HUES48 (cell line): ENCODE measurements around the gene GLG1.

Experiments
- H3K27ac ChIP-seq: one replicate; pipeline ENCODE4 v1.7.0; 2013; ENCODE audit warnings: low read depth, low read length, inconsistent platforms
- H3K27me3 ChIP-seq: 2 replicates; pipeline ENCODE4 v1.6.1; 2013; ENCODE audit warnings: mild to moderate bottlenecking, low read length; ENCODE audit not compliant: control insufficient read depth, insufficient read depth
- H3K36me3 ChIP-seq: 2 replicates; pipeline ENCODE4 v1.6.1; 2013; ENCODE audit warnings: low read length; ENCODE audit not compliant: control insufficient read depth, insufficient read depth
- H3K4me1 ChIP-seq: 2 replicates; pipeline ENCODE4 v1.6.1; 2013; ENCODE audit warnings: mild to moderate bottlenecking, low read length; ENCODE audit not compliant: control insufficient read depth, insufficient read depth
- H3K4me3 ChIP-seq: 2 replicates; pipeline ENCODE4 v1.5.1; 2013; ENCODE audit warnings: mild to moderate bottlenecking, low read depth, low read length
- H3K9ac ChIP-seq: 2 replicates; pipeline ENCODE4 v1.6.1; 2013; ENCODE audit warnings: mild to moderate bottlenecking, low read depth, low read length, moderate library complexity
- H3K9me3 ChIP-seq: 2 replicates; pipeline ENCODE4 v1.6.1; 2013; ENCODE audit warnings: low read length; ENCODE audit not compliant: control insufficient read depth, insufficient read depth

Gene GLG1

GRCh38 chr16:74608381-74608780 lies 1.5 kb upstream of the GLG1 start:
- H3K9ac ChIP-seq = no peak overlapping the region
- no peaks in the 10 kb centered on the region for H3K36me3 ChIP-seq
- no peaks in the 10 kb centered on the region for H3K9me3 ChIP-seq
- no peaks in the 10 kb centered on the region for H3K27me3 ChIP-seq
- peaks cover 21% of the 10 kb centered on the region for H3K4me1 ChIP-seq
- no peak overlapping the region for H3K27ac ChIP-seq
- H3K4me3 ChIP-seq = no peak overlapping the region

- H3K27ac ChIP-seq = peak overlapping the region; percentile 99
- H3K9me3 ChIP-seq = no peaks in the 10 kb centered on the region
- H3K4me1 ChIP-seq = peaks cover 21% of the 10 kb centered on the region
- H3K27me3 ChIP-seq = no peaks in the 10 kb centered on the region
- H3K36me3 ChIP-seq = no peaks in the 10 kb centered on the region
- no peak overlapping the region for H3K9ac ChIP-seq
- peak overlapping the region; percentile 90 for H3K4me3 ChIP-seq
These were observed 1.0 kb upstream of the GLG1 start for GRCh38 chr16:74607962-74608356.

- peaks cover 21% of the 10 kb centered on the region for H3K4me1 ChIP-seq
- peak overlapping the region; percentile 99 for H3K27ac ChIP-seq
- no peaks in the 10 kb centered on the region for H3K36me3 ChIP-seq
- H3K9me3 ChIP-seq = no peaks in the 10 kb centered on the region
- peak overlapping the region; percentile 90 for H3K4me3 ChIP-seq
- H3K9ac ChIP-seq = peak overlapping the region; percentile 93
- H3K27me3 ChIP-seq = no peaks in the 10 kb centered on the region
These were observed 522 bp upstream of the GLG1 start for GRCh38 chr16:74607310-74607961.

DNA sequence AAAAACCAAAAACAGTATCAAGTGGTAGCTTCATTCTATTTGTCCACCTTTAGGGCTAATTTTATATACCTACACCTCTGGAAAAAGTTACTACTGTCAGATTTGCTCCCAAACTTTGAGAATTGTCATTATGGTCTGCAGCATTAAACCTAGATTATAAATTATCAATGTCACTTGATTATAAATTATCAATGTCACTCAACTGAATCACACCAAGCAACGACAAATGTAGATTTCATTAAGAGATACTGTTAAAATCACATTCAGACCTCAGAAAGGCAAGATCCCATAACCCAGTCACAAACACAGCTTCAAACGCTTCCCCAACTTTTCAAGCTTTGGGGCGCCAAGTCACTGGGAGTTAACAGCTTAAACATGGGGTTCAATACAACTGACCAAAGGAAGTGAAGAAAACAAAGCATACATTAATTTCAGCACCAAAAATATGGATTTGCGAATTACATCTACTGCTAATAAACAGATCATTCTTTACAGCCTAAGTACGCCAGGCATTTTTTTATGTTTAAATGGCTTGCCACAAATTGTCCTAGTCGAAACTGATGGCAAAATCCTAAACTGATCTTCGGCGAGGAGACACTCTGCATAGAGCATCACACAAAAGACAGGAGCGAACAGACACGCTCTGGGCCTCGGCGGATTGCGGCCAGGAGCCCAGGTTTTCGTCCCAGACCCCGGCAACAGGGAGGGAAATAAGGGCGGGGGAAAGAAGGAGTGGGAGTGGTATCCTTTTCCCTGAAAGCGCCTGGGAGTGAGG lies 981 bp downstream of the GLG1 start:
- Histone ChIP-seq H3K9ac (peak overlapping the region; percentile 93), H3K9me3 (no peaks in the 10 kb centered on the region), H3K27ac (peak overlapping the region; percentile 99), H3K27me3 (no peaks in the 10 kb centered on the region), H3K4me3 (peak overlapping the region; percentile 90), H3K4me1 (peaks cover 21% of the 10 kb centered on the region), H3K36me3 (no peaks in the 10 kb centered on the region)

- Histone ChIP-seq H3K27ac (no peak overlapping the region), H3K36me3 (no peaks in the 10 kb centered on the region), H3K9me3 (no peaks in the 10 kb centered on the region), H3K27me3 (no peaks in the 10 kb centered on the region), H3K9ac (no peak overlapping the region), H3K4me3 (peak overlapping the region; percentile 90), H3K4me1 (peaks cover 21% of the 10 kb centered on the region)
These were observed 1.6 kb downstream of the GLG1 start for GRCh38 chr16:74605332-74605731.

DNA sequence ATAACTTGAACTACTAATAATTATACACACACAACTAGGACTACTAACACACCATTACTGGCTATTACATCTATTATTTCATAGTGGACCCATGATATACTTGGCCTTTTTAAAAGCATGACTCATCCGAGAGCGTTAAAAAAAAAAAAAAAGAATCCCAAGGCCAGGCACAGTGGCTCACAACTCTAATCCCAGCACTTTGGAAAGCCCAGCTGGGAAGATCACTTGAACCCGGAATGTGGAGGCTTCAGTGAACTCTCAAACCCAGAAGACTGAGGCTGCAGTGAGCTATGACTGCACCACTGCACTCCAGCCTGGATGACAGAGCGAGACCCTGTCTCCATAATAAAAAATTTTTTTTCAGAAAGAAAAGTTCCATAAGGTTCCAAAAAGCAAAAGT lies 3.1 kb downstream of the GLG1 start:
- Histone ChIP-seq H3K9ac (no peak overlapping the region), H3K27me3 (no peaks in the 10 kb centered on the region), H3K27ac (no peak overlapping the region), H3K9me3 (no peaks in the 10 kb centered on the region), H3K36me3 (no peaks in the 10 kb centered on the region), H3K4me3 (no peak overlapping the region), H3K4me1 (peaks cover 21% of the 10 kb centered on the region)

DNA sequence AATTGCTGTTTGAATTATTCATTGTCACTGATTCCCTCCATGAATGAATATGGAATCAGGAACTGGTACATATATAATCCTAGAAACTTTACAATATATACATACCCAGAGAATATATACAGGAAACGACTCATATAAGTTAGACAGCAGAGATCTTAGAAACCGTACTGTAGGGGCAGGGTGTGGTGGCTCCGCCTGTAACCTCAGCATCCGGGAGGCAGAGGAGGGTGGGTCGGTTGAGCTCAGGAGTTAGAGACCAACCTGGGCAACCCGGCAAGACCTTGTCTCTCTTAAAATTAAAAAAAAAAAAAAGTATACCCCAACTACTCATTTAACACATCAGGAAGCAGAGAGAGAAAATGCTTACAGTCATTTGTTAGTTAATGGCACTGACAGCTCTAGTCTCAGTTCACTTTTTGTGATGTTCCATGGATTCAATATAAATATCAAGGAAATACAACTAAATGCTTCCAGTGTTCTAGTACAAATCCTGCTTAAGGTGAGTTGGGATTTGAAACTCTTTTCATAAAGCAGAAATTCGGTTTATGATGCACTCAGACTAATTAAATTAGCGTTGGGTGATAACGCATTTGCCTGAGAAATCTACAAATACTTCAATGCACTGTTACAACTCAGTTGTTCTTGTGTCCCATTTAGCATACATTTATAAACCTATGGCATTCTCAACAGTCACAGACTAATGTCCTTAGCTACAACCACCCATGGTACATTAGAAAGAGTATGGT lies 5.6 kb downstream of the GLG1 start:
- Histone ChIP-seq H3K4me1 (peaks cover 9% of the 10 kb centered on the region), H3K36me3 (peaks cover 7% of the 10 kb centered on the region; the same call in 1 of the 2 replicates), H3K27ac (no peak overlapping the region), H3K9me3 (no peaks in the 10 kb centered on the region), H3K4me3 (no peak overlapping the region), H3K27me3 (no peaks in the 10 kb centered on the region), H3K9ac (no peak overlapping the region)

DNA sequence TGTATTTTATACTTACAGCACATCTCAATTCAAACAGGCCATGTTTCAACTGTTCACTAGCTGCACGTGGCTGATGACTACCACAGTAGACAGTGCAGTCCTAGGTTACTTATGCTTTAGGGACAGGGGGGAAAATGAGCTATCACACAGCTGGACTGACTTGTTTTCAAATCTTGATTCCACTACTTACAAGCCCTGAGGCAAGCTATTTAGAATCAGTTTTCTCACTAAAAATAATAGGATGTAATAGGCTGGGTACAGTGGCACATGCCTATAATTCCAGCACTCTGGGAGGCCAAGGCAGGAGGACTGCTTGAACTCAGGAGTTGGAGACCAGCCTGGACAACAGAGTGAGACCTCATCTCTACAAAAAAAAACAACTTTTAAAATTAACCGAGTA lies 10.3 kb downstream of the GLG1 start:
- Histone ChIP-seq H3K9me3 (no peaks in the 10 kb centered on the region), H3K27me3 (no peaks in the 10 kb centered on the region), H3K4me3 (no peak overlapping the region), H3K9ac (no peak overlapping the region), H3K4me1 (no peaks in the 10 kb centered on the region), H3K27ac (no peak overlapping the region), H3K36me3 (peaks cover 8% of the 10 kb centered on the region; the same call in 1 of the 2 replicates)

- H3K9ac ChIP-seq = no peak overlapping the region
- H3K36me3 ChIP-seq = peaks cover 8% of the 10 kb centered on the region; the same call in 1 of the 2 replicates
- H3K27me3 ChIP-seq = no peaks in the 10 kb centered on the region
- H3K27ac ChIP-seq = no peak overlapping the region
- H3K4me1 ChIP-seq = no peaks in the 10 kb centered on the region
- no peak overlapping the region for H3K4me3 ChIP-seq
- no peaks in the 10 kb centered on the region for H3K9me3 ChIP-seq
These were observed 14.1 kb downstream of the GLG1 start for GRCh38 chr16:74592847-74593246.

DNA sequence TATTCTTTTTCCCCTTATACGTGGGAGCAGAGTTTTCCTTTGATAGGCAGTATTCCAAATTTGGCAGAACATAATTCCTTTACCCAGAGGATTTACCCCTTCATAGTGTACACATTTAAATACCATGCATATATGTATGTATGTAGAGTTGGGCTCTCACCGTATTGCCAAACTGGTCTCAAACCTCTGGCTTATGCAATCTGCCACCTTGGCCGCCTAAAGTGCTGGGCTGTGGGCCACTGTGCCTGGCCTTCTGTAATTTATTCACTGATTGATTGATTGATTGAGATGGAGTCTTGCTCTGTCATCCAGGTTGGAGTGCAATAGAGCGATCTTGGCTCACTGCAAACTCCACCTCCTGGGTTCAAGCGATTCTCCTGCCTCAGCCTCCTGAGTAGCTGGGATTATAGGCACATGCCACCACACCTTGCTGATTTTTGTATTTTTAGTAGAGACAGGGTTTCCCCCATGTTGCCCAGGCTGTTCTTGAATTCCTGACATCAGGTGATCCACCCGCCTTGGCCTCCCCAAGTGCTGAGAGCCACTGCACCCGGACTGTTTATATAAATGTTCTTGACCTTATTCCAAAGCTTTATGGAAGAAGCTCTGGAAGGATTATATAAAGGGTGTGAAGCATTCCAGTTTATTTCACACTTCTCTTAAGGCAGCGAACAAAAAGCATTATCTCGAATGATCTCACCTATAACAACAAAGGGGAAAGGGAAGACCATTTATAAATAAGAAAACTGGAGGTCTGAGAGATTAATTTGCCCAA lies 14.9 kb downstream of the GLG1 start:
- H3K9me3 ChIP-seq = no peaks in the 10 kb centered on the region
- H3K36me3 ChIP-seq = peaks cover 8% of the 10 kb centered on the region; the same call in 1 of the 2 replicates
- no peaks in the 10 kb centered on the region for H3K27me3 ChIP-seq
- no peak overlapping the region for H3K27ac ChIP-seq
- no peaks in the 10 kb centered on the region for H3K4me1 ChIP-seq
- H3K4me3 ChIP-seq = no peak overlapping the region
- H3K9ac ChIP-seq = no peak overlapping the region
